Gastrocnemius medialis (tissue), 4 donors: ENCODE measurements around the gene RYR1.

ENCODE experiments used
- POLR2A ChIP-seq, 2 donors: fragments of 450-650 bp; IDR thresholded peaks; one replicate each; pipeline ENCODE4 v1.6.1; 2017; ENCODE audit warnings: antibody characterized with exemption in 2 of 2, mild to moderate bottlenecking in 2 of 2, moderate library complexity in 2 of 2
- TF ChIP-seq, protein P1 (sequence below), 5 experiments: fragments of 450-650 bp in 3 of 5; fragments of 200-600 bp in 2 of 5; sonication (generic) in 2 of 5; IDR thresholded peaks in 4 of 5; conservative IDR thresholded peaks in 1 of 5; 1 replicate in 4 of 5; 2 replicates in 1 of 5; pipeline ENCODE4 v1.5.1; 2016 to 2019; ENCODE audit warnings: antibody characterized with exemption in 5 of 5, mild to moderate bottlenecking in 3 of 5, moderate library complexity in 3 of 5

DNA sequence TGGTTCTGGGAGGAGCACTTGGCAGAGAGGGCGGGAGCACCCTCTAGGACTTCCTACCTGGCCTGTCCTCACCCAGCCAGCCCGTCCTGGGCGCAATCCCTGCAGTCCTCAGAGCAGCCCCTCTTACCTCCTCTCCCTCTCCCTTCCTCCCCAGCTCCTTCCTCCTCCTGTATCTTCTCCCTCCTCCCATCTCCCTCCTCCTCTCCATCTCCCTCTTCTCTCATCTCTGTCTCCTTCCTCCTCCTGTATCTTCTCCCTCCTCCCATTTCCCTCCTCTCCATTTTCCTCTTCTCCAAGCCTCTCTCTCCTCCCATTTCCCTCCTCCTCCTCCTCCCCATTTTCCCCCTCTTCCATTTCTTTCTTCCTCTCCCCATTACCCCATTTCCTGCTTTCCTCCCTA lies 89.8 kb downstream of the RYR1 start:
- TF ChIP-seq POLR2A (IDR thresholded peaks at IDR 0.05): no peak
- TF ChIP-seq, protein P1, sequence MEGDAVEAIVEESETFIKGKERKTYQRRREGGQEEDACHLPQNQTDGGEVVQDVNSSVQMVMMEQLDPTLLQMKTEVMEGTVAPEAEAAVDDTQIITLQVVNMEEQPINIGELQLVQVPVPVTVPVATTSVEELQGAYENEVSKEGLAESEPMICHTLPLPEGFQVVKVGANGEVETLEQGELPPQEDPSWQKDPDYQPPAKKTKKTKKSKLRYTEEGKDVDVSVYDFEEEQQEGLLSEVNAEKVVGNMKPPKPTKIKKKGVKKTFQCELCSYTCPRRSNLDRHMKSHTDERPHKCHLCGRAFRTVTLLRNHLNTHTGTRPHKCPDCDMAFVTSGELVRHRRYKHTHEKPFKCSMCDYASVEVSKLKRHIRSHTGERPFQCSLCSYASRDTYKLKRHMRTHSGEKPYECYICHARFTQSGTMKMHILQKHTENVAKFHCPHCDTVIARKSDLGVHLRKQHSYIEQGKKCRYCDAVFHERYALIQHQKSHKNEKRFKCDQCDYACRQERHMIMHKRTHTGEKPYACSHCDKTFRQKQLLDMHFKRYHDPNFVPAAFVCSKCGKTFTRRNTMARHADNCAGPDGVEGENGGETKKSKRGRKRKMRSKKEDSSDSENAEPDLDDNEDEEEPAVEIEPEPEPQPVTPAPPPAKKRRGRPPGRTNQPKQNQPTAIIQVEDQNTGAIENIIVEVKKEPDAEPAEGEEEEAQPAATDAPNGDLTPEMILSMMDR (IDR thresholded peaks at IDR 0.05 in 4 of 5, conservative IDR thresholded peaks at IDR 0.05 in 1 of 5): no peak
